Panc1 (cell line): ENCODE results near the gene PHF20. TPM values are rescaled to one million over a fixed set of nuclear protein-coding genes. Genes with fewer than 3 reads are reported as not detected.
"Not testable (repeated sequence)": the region's sequence is repeated elsewhere in the genome, so short reads cannot be mapped to it uniquely, and the experiment has no call there.

Source experiments
- ATAC-seq: fragments of 200-7000 bp; cut with Tn5 transposase; 2 replicates; pipeline ENCODE4 v1.9.1; 2020; ENCODE audit warnings: mild to moderate bottlenecking, moderate library complexity
- BruUV-seq: library from RNA; stranded (reverse); fragments of 400-500 nt; replicated peaks from 2 replicates; lab custom pipeline; 2021; lab: Mats Ljungman, UMichigan
- CTCF ChIA-PET: fragments of 300-600 bp; sonication (Branson Sonifier 250); formaldehyde crosslinking; loops from one replicate; lab custom pipeline; 2022; ENCODE audit warnings: antibody characterized with exemption; lab: Charles Lee
- POLR2A ChIA-PET: fragments of 300-600 bp; sonication (Branson Sonifier 250); formaldehyde crosslinking; loops from one replicate; lab custom pipeline; 2022; ENCODE audit warnings: antibody characterized with exemption; lab: Charles Lee
- DNase-seq: peaks from one replicate; pipeline ENCODE4 v3.0.0-alpha.2; 2010; ENCODE audit warnings: low read depth, low spot score
- H3K27ac ChIP-seq: 2 replicates; pipeline ENCODE4 v1.5.1; 2011; ENCODE audit warnings: mild to moderate bottlenecking, low read length, inconsistent platforms
- H3K27me3 ChIP-seq: fragments of 200-500 bp; sonication (Bioruptor generic); 2 replicates; pipeline ENCODE4 v1.6.0; 2014; ENCODE audit warnings: low read length, inconsistent platforms; ENCODE audit not compliant: control insufficient read depth, insufficient read depth
- H3K36me3 ChIP-seq: fragments of 200-500 bp; sonication (Bioruptor generic); 2 replicates; pipeline ENCODE4 v1.5.1; 2014; ENCODE audit warnings: inconsistent platforms, mild to moderate bottlenecking, low read length, moderate library complexity; ENCODE audit not compliant: control insufficient read depth, insufficient read depth
- H3K4me1 ChIP-seq: 2 replicates; pipeline ENCODE4 v1.5.1; 2011; ENCODE audit warnings: inconsistent platforms, mild to moderate bottlenecking, low read length, moderate library complexity; ENCODE audit not compliant: control insufficient read depth, insufficient read depth
- H3K4me3 ChIP-seq, 2 experiments: 2 replicates each; pipeline ENCODE4 v1.5.1; 2011 to 2012; ENCODE audit warnings: low read depth in 2 of 2, low read length in 2 of 2, mild to moderate bottlenecking in 2 of 2, inconsistent platforms in 1 of 2, moderate library complexity in 1 of 2
- H3K9me3 ChIP-seq: fragments of 200-500 bp; sonication (Bioruptor generic); 2 replicates; pipeline ENCODE4 v1.5.1; 2014; ENCODE audit warnings: low read depth, mild to moderate bottlenecking, inconsistent platforms, low read length, moderate library complexity; ENCODE audit not compliant: control insufficient read depth, insufficient read depth
- CTCF ChIP-seq: fragments of 450-650 bp; IDR thresholded peaks from 2 replicates; pipeline ENCODE4 v1.5.1; 2017; ENCODE audit warnings: mild to moderate bottlenecking
- POLR2AphosphoS5 ChIP-seq: IDR thresholded peaks from 2 replicates; pipeline ENCODE4 v1.6.1; 2012; ENCODE audit warnings: mild to moderate bottlenecking, low read depth, low read length, moderate library complexity
- REST ChIP-seq, 2 experiments: IDR thresholded peaks; 2 replicates each; pipeline ENCODE4 v1.6.1; 2011 to 2012; ENCODE audit warnings: low read depth in 2 of 2, control low read depth in 1 of 2, low read length in 1 of 2, mild to moderate bottlenecking in 1 of 2, moderate library complexity in 1 of 2; ENCODE audit not compliant: insufficient read depth in 1 of 2
- SIN3A ChIP-seq: IDR thresholded peaks from 2 replicates; pipeline ENCODE4 v1.6.1; 2012; ENCODE audit warnings: low read depth, mild to moderate bottlenecking, low read length, moderate library complexity, borderline replicate concordance; ENCODE audit not compliant: insufficient read depth
- TCF7L2 ChIP-seq: IDR thresholded peaks from 2 replicates; pipeline ENCODE4 v1.6.1; 2011; ENCODE audit warnings: mild to moderate bottlenecking, low read depth, low read length, inconsistent platforms
- in situ Hi-C: cut with HindIII; loops from 2 replicates; pipeline ENCODE4 v1.10.0; 2016; ENCODE audit warnings: low sequenced_read_pairs, low pct_unique_long_range_greater_than_20kb
- intact Hi-C: fragments of 100-400 bp; cut with micrococcal nuclease; formaldehyde crosslinking; loops from one replicate; pipeline ENCODE4 v1.10.0; 2022; ENCODE audit not compliant: unreplicated experiment
- total RNA-seq: library from RNA; stranded (reverse); gene quantifications from one replicate; pipeline ENCODE4 v1.2.1, GENCODE V29; 2021; ENCODE audit not compliant: unreplicated experiment

PHF20 gene
- total RNA-seq, 1 experiment from 2014 or later, result 51.5 TPM

DNA sequence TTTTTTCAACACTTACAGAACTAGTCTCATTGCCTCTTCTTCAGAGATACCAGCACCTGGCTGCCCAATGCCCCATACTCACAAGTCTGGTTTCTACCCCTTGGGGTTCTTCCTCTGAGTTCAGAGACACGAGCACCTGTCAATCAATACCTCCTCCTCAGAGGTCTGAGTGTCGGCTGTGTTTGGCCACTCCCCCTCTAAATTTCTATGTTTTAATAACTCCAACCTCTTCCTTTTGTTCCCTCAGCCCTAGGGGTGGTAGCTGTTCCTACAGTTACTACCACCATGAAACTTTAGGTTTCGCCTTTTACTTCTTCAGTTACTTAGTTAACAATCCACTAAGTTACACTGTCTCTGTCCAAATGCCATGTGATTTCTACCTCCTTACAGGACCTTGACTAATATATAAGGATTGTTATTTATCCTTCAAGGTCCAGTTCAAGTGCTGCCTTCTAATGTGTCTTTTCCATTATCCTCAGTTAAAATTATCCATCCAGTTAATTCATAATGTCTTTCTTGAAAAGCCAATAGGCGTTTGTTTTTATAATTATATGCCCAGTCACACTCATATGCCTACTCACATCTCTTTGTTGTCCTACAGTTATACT, 14.6 kb upstream of the PHF20 start:
- in situ Hi-C loops (no loop called here), intact Hi-C loops (no loop called here)
- ChIA-PET POLR2A (no interaction called here), CTCF (no interaction called here)
- ATAC-seq, result no peak
- H3K27me3 ChIP-seq, result no peaks in the 10 kb centered on the region
- no peaks in the 10 kb centered on the region for H3K36me3 ChIP-seq
- TF ChIP-seq TCF7L2 (no peak), REST (IDR thresholded peaks at IDR 0.05; ENCODE audit: insufficient read depth in 1 of 2, low read depth in 2 of 2, low read length in 1 of 2) (no peak), CTCF (no peak), SIN3A (no peak), POLR2AphosphoS5 (no peak)
- no TSS peak for BruUV-seq
- H3K9me3 ChIP-seq, result no peaks in the 10 kb centered on the region
- no peak overlapping the region for H3K4me3 ChIP-seq
- no peak overlapping the region for H3K27ac ChIP-seq
- no peaks in the 10 kb centered on the region for H3K4me1 ChIP-seq
- DNase-seq, result no peak

- BruUV-seq, H3K36me3 ChIP-seq, H3K4me3 ChIP-seq, ATAC-seq, DNase-seq, H3K27ac ChIP-seq, POLR2A ChIA-PET, in situ Hi-C loops, H3K27me3 ChIP-seq, CTCF ChIA-PET, H3K9me3 ChIP-seq, intact Hi-C loops, H3K4me1 ChIP-seq: not testable (repeated sequence)
These were observed 10.3 kb upstream of the PHF20 start for GRCh38 chr20:35761548-35761947.

- Histone ChIP-seq H3K27me3 (no peaks in the 10 kb centered on the region), H3K36me3 (no peaks in the 10 kb centered on the region), H3K9me3 (no peaks in the 10 kb centered on the region), H3K4me3 (no peak overlapping the region), H3K27ac (no peak overlapping the region), H3K4me1 (no peaks in the 10 kb centered on the region)
- DNase-seq (no peak), ATAC-seq (no peak)
- ChIA-PET CTCF (interaction anchor here (0.7 kb wide), 1 partner anchor 14 kb away, joined by 15 read pairs; no protein-coding TSS in a partner anchor), POLR2A (no interaction called here)
- intact Hi-C loops, result no loop called here
- in situ Hi-C loops, result no loop called here
- no TSS peak for BruUV-seq
- TF ChIP-seq SIN3A (no peak), REST (IDR thresholded peaks at IDR 0.05; ENCODE audit: insufficient read depth in 1 of 2, low read depth in 2 of 2, low read length in 1 of 2) (no peak), TCF7L2 (no peak), POLR2AphosphoS5 (no peak), CTCF (no peak)
These were observed 9.4 kb upstream of the PHF20 start for GRCh38 chr20:35762461-35762860.

DNA sequence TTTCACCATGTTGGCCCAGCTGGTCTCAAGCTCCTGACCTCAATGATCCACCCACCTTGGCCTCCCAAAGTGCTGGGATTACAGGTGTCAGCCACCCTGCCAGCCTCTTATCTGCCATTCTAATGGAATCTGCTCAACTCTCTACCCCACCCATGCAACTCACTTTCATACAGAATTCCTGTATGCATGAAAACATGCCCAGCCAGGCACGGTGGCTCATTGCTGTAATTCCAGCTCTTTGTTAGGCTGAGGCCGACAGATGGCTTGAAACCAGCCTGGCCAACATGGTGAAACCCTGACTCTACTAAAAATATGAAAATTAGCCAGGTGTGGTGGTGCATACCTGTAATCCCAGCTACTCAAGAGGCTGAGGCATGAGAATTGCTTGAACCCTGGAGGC, 6.9 kb upstream of the PHF20 start:
- H3K4me1 ChIP-seq, result peaks cover 15% of the 10 kb centered on the region
- in situ Hi-C loops, intact Hi-C loops, H3K36me3 ChIP-seq, BruUV-seq, CTCF ChIA-PET, H3K9me3 ChIP-seq, DNase-seq, ATAC-seq, H3K27me3 ChIP-seq, POLR2A ChIA-PET, H3K4me3 ChIP-seq, H3K27ac ChIP-seq: not testable (repeated sequence)
